Fibroblast of the aortic adventitia (primary cell): Measurements from ENCODE around the gene MFSD2A. TPM values are rescaled to one million over a fixed set of nuclear protein-coding genes. Genes with fewer than 3 reads are reported as not detected.

ENCODE experiments used
- DNase-seq: peaks from one replicate; pipeline ENCODE4 v3.0.0-alpha.2; 2010; ENCODE audit warnings: low read depth
- H3K4me3 ChIP-seq: 2 replicates; pipeline ENCODE4 v1.5.1; 2011; ENCODE audit warnings: low read depth, mild to moderate bottlenecking, control low read depth, low read length, moderate library complexity
- total RNA-seq: library from RNA; depleted of rRNA; stranded (reverse); fragments of >200 nt; gene quantifications from 2 replicates; pipeline ENCODE4 v1.2.3, GENCODE V29; 2012; ENCODE audit warnings: low replicate concordance
- TF ChIP-seq, protein P1 (sequence below): IDR thresholded peaks from 2 replicates; pipeline ENCODE4 v1.5.1; 2011; ENCODE audit warnings: mild to moderate bottlenecking, low read length, control low read depth, inconsistent platforms; ENCODE audit not compliant: insufficient read depth

The MFSD2A gene
- total RNA-seq, 1 donor, result 2.3 TPM

- DNase-seq, result no peak
- TF ChIP-seq, protein P1, sequence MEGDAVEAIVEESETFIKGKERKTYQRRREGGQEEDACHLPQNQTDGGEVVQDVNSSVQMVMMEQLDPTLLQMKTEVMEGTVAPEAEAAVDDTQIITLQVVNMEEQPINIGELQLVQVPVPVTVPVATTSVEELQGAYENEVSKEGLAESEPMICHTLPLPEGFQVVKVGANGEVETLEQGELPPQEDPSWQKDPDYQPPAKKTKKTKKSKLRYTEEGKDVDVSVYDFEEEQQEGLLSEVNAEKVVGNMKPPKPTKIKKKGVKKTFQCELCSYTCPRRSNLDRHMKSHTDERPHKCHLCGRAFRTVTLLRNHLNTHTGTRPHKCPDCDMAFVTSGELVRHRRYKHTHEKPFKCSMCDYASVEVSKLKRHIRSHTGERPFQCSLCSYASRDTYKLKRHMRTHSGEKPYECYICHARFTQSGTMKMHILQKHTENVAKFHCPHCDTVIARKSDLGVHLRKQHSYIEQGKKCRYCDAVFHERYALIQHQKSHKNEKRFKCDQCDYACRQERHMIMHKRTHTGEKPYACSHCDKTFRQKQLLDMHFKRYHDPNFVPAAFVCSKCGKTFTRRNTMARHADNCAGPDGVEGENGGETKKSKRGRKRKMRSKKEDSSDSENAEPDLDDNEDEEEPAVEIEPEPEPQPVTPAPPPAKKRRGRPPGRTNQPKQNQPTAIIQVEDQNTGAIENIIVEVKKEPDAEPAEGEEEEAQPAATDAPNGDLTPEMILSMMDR, result no peak
- no peak overlapping the region for H3K4me3 ChIP-seq
Measured at GRCh38 chr1:39940980-39941871, 13.7 kb upstream of the MFSD2A start.

- TF ChIP-seq, protein P1, result no peak
- no peak overlapping the region for H3K4me3 ChIP-seq
- DNase-seq, result no peak
Measured at GRCh38 chr1:39943471-39944290, 11.3 kb upstream of the MFSD2A start.

GRCh38 chr1:39944410-39945112 is 10.4 kb upstream of the MFSD2A start:
- TF ChIP-seq, protein P1, result no peak
- no peak for DNase-seq
- no peak overlapping the region for H3K4me3 ChIP-seq

DNA sequence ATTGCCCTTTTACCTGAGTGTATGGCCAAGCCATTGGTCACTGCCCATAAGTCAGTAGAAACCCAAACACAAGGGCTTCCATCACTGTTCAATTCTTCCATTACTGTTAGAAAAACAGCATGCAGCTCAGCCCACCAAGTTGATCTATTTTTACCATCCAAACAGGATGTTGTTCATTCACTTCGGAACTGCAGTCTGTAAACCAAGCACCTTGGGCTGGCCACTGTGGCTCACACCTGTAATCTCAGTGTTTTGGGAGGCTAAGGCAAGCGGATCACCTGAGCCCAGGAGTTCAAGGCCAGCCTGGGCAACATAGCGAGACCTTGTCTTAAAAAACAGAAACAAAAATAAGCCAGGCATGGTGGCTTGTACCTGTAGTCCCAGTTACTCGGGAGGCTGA is 8.7 kb upstream of the MFSD2A start:
- no peak for DNase-seq
- H3K4me3 ChIP-seq, result no peak overlapping the region
- TF ChIP-seq, protein P1, result no peak

- H3K4me3 ChIP-seq, result no peak overlapping the region
- TF ChIP-seq, protein P1, result no peak
- DNase-seq, result no peak
Measured at GRCh38 chr1:39947260-39947659, 7.7 kb upstream of the MFSD2A start.

GRCh38 chr1:39949891-39950290 is 5.1 kb upstream of the MFSD2A start:
- TF ChIP-seq, protein P1, result no peak
- no peak for DNase-seq
- no peak overlapping the region for H3K4me3 ChIP-seq
